Activated CD4-positive, CD25-positive, alpha-beta regulatory T cell treated with anti-CD3 and anti-CD28 coated beads, Interleukin-2, amount 50 U/mL, for 16 hours (primary cell): ENCODE results near the gene COL11A1.
"Not testable (repeated sequence)": the region's sequence is repeated elsewhere in the genome, so short reads cannot be mapped to it uniquely, and the experiment has no call there.

Experiments
- DNase-seq: peaks from one replicate; pipeline ENCODE4 v3.0.0-alpha.2; 2020; ENCODE audit warnings: low read depth, low spot score

Gene COL11A1

GRCh38 chr1:103108376-103109150 is at the start of gene COL11A1:
Gene COL11A1 (minus strand): TSS chr1:103108522. CDS start chr1:103108178, 344 bp downstream.
- DNase-seq = no peak

- DNase-seq = no peak
Measured at GRCh38 chr1:103156966-103157365, 48.6 kb upstream of the COL11A1 start.

GRCh38 chr1:103146166-103146565 is 37.8 kb upstream of the COL11A1 start:
- DNase-seq = no peak

- DNase-seq = no peak
Measured at GRCh38 chr1:103145449-103145848, 37.1 kb upstream of the COL11A1 start.

- no peak for DNase-seq
Measured at GRCh38 chr1:103144681-103145080, 36.4 kb upstream of the COL11A1 start.

- no peak for DNase-seq
Measured at GRCh38 chr1:103142461-103142860, 34.1 kb upstream of the COL11A1 start.

GRCh38 chr1:103129796-103130195 is 21.5 kb upstream of the COL11A1 start:
- DNase-seq = no peak

- no peak for DNase-seq
Measured at GRCh38 chr1:103129255-103129654, 20.9 kb upstream of the COL11A1 start.

- DNase-seq = not testable (repeated sequence)
Measured at GRCh38 chr1:103128256-103128655, 19.9 kb upstream of the COL11A1 start.

GRCh38 chr1:103125219-103125618 is 16.9 kb upstream of the COL11A1 start:
- DNase-seq = no peak

- DNase-seq = no peak
Measured at GRCh38 chr1:103122983-103123720, 14.8 kb upstream of the COL11A1 start.

- DNase-seq = no peak
Measured at GRCh38 chr1:103120981-103121380, 12.7 kb upstream of the COL11A1 start.

- no peak for DNase-seq
Measured at GRCh38 chr1:103112546-103112945, 4.2 kb upstream of the COL11A1 start.

- no peak for DNase-seq
Measured at GRCh38 chr1:103111926-103112325, 3.6 kb upstream of the COL11A1 start.

- no peak for DNase-seq
Measured at GRCh38 chr1:103110701-103111100, 2.4 kb upstream of the COL11A1 start.

- no peak for DNase-seq
Measured at GRCh38 chr1:103109311-103109920, 1.1 kb upstream of the COL11A1 start.

- DNase-seq = no peak
Measured at GRCh38 chr1:103107741-103108375, 464 bp downstream of the COL11A1 start.

- no peak for DNase-seq
Measured at GRCh38 chr1:103106426-103107341, 1.6 kb downstream of the COL11A1 start.

GRCh38 chr1:103101399-103101798 is 6.9 kb downstream of the COL11A1 start:
- DNase-seq = no peak

GRCh38 chr1:103089221-103089620 is 19.1 kb downstream of the COL11A1 start:
- no peak for DNase-seq

- DNase-seq = no peak
Measured at GRCh38 chr1:103087256-103087655, 21.1 kb downstream of the COL11A1 start.
